HG03159 (cell line): Measurements from ENCODE around the gene YDJC.
"Not testable (repeated sequence)": the region's sequence is repeated elsewhere in the genome, so short reads cannot be mapped to it uniquely, and the experiment has no call there.

ENCODE experiments used
- ATAC-seq: cut with Tn5 transposase; IDR thresholded peaks from one replicate; pipeline ENCODE4 v1.9.1; 2021; ENCODE audit warnings: mild to moderate bottlenecking, moderate library complexity; ENCODE audit not compliant: unreplicated experiment

YDJC gene

GRCh38 chr22:21611210-21611977 lies 18.4 kb downstream of the YDJC start:
- ATAC-seq: no peak

GRCh38 chr22:21609556-21610157 lies 20.2 kb downstream of the YDJC start:
- not testable (repeated sequence) for ATAC-seq

- ATAC-seq: no peak
These were observed 23.0 kb downstream of the YDJC start for GRCh38 chr22:21606775-21607174.

GRCh38 chr22:21605887-21606564 lies 23.8 kb downstream of the YDJC start:
- ATAC-seq: no peak

- no peak for ATAC-seq
These were observed 25.8 kb downstream of the YDJC start for GRCh38 chr22:21603973-21604372.

GRCh38 chr22:21602579-21602978 lies 27.2 kb downstream of the YDJC start:
- no peak for ATAC-seq

GRCh38 chr22:21599053-21599893 lies 30.5 kb downstream of the YDJC start:
- ATAC-seq: no peak

GRCh38 chr22:21598302-21598701 lies 31.5 kb downstream of the YDJC start:
- ATAC-seq: no peak

- ATAC-seq: not testable (repeated sequence)
These were observed 33.3 kb downstream of the YDJC start for GRCh38 chr22:21596356-21597135.

- ATAC-seq: no peak
These were observed 34.9 kb downstream of the YDJC start for GRCh38 chr22:21594865-21595452.

- ATAC-seq: no peak
These were observed 36.2 kb downstream of the YDJC start for GRCh38 chr22:21593406-21594232.

- no peak for ATAC-seq
These were observed 37.4 kb downstream of the YDJC start for GRCh38 chr22:21592422-21592821.

- ATAC-seq: no peak
These were observed 38.1 kb downstream of the YDJC start for GRCh38 chr22:21591695-21592094.

- no peak for ATAC-seq
These were observed 38.8 kb downstream of the YDJC start for GRCh38 chr22:21590809-21591641.

- ATAC-seq: no peak
These were observed 40.4 kb downstream of the YDJC start for GRCh38 chr22:21589396-21589795.

- ATAC-seq: peak; percentile 81
These were observed 41.8 kb downstream of the YDJC start for GRCh38 chr22:21587803-21588611.

GRCh38 chr22:21585389-21585788 lies 44.4 kb downstream of the YDJC start:
- ATAC-seq: no peak
